Astrocyte of the hippocampus (primary cell): ENCODE results near the gene PODNL1.

Experiments used
- DNase-seq: peaks from one replicate; pipeline ENCODE4 v3.0.0; 2011; ENCODE audit warnings: low read depth, low spot score

The PODNL1 gene

GRCh38 chr19:13896227-13896626, 42.0 kb downstream of the PODNL1 start:
- DNase-seq, result no peak

- no peak for DNase-seq
Observed at GRCh38 chr19:13894552-13894951, 43.7 kb downstream of the PODNL1 start.

GRCh38 chr19:13892870-13893269, 45.3 kb downstream of the PODNL1 start:
- DNase-seq, result no peak

GRCh38 chr19:13890136-13890535, 48.1 kb downstream of the PODNL1 start:
- no peak for DNase-seq

- DNase-seq, result no peak
Observed at GRCh38 chr19:13888281-13888680, 49.9 kb downstream of the PODNL1 start.

- DNase-seq, result no peak
Observed at GRCh38 chr19:13887517-13887916, 50.7 kb downstream of the PODNL1 start.

- no peak for DNase-seq
Observed at GRCh38 chr19:13887018-13887436, 51.2 kb downstream of the PODNL1 start.

- DNase-seq, result no peak
Observed at GRCh38 chr19:13885826-13886365, 52.3 kb downstream of the PODNL1 start.

GRCh38 chr19:13884726-13885591, 53.3 kb downstream of the PODNL1 start:
- DNase-seq, result no peak

GRCh38 chr19:13883516-13884064, 54.6 kb downstream of the PODNL1 start:
- no peak for DNase-seq

- DNase-seq, result no peak
Observed at GRCh38 chr19:13882836-13883235, 55.4 kb downstream of the PODNL1 start.

GRCh38 chr19:13882419-13882795, 55.8 kb downstream of the PODNL1 start:
- no peak for DNase-seq

- DNase-seq, result peak; percentile 57
Observed at GRCh38 chr19:13881692-13882418, 56.4 kb downstream of the PODNL1 start.

- peak; percentile 80 for DNase-seq
Observed at GRCh38 chr19:13881251-13881691, 56.9 kb downstream of the PODNL1 start.
